ENCODE results near the gene NLRC5. TPM values are rescaled to one million over a fixed set of nuclear protein-coding genes. Genes with fewer than 3 reads are reported as not detected.
A peak's percentile ranks its signal among the peaks of the same experiment; 100 is the strongest.

Gene NLRC5
- total RNA-seq, 1 donor from 2014 or later: not detected

- Mint-ChIP-seq H3K9me3 (no peaks in the 10 kb centered on the region), H3K4me1 (peaks cover 23% of the 10 kb centered on the region), H3K27ac (no peak overlapping the region), H3K36me3 (no peaks in the 10 kb centered on the region), H3K27me3 (ENCODE audit: insufficient read depth, low read depth) (peaks cover 13% of the 10 kb centered on the region), H3K4me3 (no peak overlapping the region)
- no peak overlapping the region for H3K4me2 ChIP-seq
- TF ChIP-seq CTCF (IDR thresholded peaks at IDR 0.05): no peak
- no peak for TF ChIP-seq EZH2 (IDR thresholded peaks at IDR 0.05)
- no peak for TF ChIP-seq EZH2phosphoT487 (IDR thresholded peaks at IDR 0.05)
- H3K4me3 ChIP-seq: no peak overlapping the region
- DNase-seq (ENCODE audit: low spot score): no peak
- no peaks in the 10 kb centered on the region for H3K4me1 ChIP-seq
- no peak overlapping the region for H3K27ac ChIP-seq
- H3K36me3 ChIP-seq: no peaks in the 10 kb centered on the region
- no peaks in the 10 kb centered on the region for H3K79me2 ChIP-seq (ENCODE audit: low read depth)
- H3F3A ChIP-seq (ENCODE audit: low read depth): no peaks in the 10 kb centered on the region
- no peaks in the 10 kb centered on the region for H3K9me3 ChIP-seq (ENCODE audit: low read depth)
- no peaks in the 10 kb centered on the region for H3K27me3 ChIP-seq
- no peak overlapping the region for H2AFZ ChIP-seq (replicated peaks)
- no peaks in the 10 kb centered on the region for H4K20me1 ChIP-seq (ENCODE audit: low read depth)
- H3K9ac ChIP-seq: no peak overlapping the region
Measured at GRCh38 chr16:57058291-57058861, 69.0 kb downstream of the NLRC5 start.

GRCh38 chr16:57060323-57061083 is 71.1 kb downstream of the NLRC5 start:
- no peak overlapping the region for H2AFZ ChIP-seq (replicated peaks)
- Mint-ChIP-seq H3K27ac (no peak overlapping the region), H3K27me3 (ENCODE audit: insufficient read depth, low read depth) (peaks cover 12% of the 10 kb centered on the region), H3K9me3 (no peaks in the 10 kb centered on the region), H3K36me3 (no peaks in the 10 kb centered on the region), H3K4me3 (no peak overlapping the region), H3K4me1 (peaks cover 28% of the 10 kb centered on the region)
- no peak overlapping the region for H3K27ac ChIP-seq
- TF ChIP-seq EZH2phosphoT487 (IDR thresholded peaks at IDR 0.05) (no peak), CTCF (IDR thresholded peaks at IDR 0.05) (no peak), EZH2 (IDR thresholded peaks at IDR 0.05) (no peak)
- no peak overlapping the region for H3K4me2 ChIP-seq
- no peak overlapping the region for H3K9ac ChIP-seq
- H3K4me3 ChIP-seq: no peak overlapping the region
- no peak for DNase-seq (ENCODE audit: low spot score)
- H3K79me2 ChIP-seq (ENCODE audit: low read depth): no peaks in the 10 kb centered on the region
- no peaks in the 10 kb centered on the region for H3F3A ChIP-seq (ENCODE audit: low read depth)
- no peaks in the 10 kb centered on the region for H3K27me3 ChIP-seq
- peaks cover 1% of the 10 kb centered on the region for H3K4me1 ChIP-seq
- no peaks in the 10 kb centered on the region for H3K36me3 ChIP-seq
- no peaks in the 10 kb centered on the region for H4K20me1 ChIP-seq (ENCODE audit: low read depth)
- no peaks in the 10 kb centered on the region for H3K9me3 ChIP-seq (ENCODE audit: low read depth)

GRCh38 chr16:57061084-57061905 is 71.9 kb downstream of the NLRC5 start:
- H4K20me1 ChIP-seq (ENCODE audit: low read depth): no peaks in the 10 kb centered on the region
- no peak for TF ChIP-seq EZH2 (IDR thresholded peaks at IDR 0.05)
- TF ChIP-seq CTCF (IDR thresholded peaks at IDR 0.05): no peak
- TF ChIP-seq EZH2phosphoT487 (IDR thresholded peaks at IDR 0.05): no peak
- no peaks in the 10 kb centered on the region for H3K27me3 ChIP-seq
- Mint-ChIP-seq H3K27ac (peak overlapping the region; percentile 46), H3K36me3 (no peaks in the 10 kb centered on the region), H3K4me3 (no peak overlapping the region), H3K4me1 (peaks cover 27% of the 10 kb centered on the region), H3K27me3 (ENCODE audit: insufficient read depth, low read depth) (peaks cover 7% of the 10 kb centered on the region), H3K9me3 (no peaks in the 10 kb centered on the region)
- no peaks in the 10 kb centered on the region for H3F3A ChIP-seq (ENCODE audit: low read depth)
- H3K4me3 ChIP-seq: no peak overlapping the region
- no peak overlapping the region for H3K4me2 ChIP-seq
- H3K4me1 ChIP-seq: peaks cover 3% of the 10 kb centered on the region
- no peaks in the 10 kb centered on the region for H3K9me3 ChIP-seq (ENCODE audit: low read depth)
- H3K79me2 ChIP-seq (ENCODE audit: low read depth): no peaks in the 10 kb centered on the region
- no peaks in the 10 kb centered on the region for H3K36me3 ChIP-seq
- no peak overlapping the region for H2AFZ ChIP-seq (replicated peaks)
- H3K27ac ChIP-seq: no peak overlapping the region
- H3K9ac ChIP-seq: no peak overlapping the region
- no peak for DNase-seq (ENCODE audit: low spot score)

Measured in neural progenitor cell (in vitro differentiated cells).